ENCODE results near the gene SPATA2L.

GRCh38 chr16:89695875-89696669, 5.4 kb downstream of the SPATA2L start:
- TF ChIP-seq, protein P1, sequence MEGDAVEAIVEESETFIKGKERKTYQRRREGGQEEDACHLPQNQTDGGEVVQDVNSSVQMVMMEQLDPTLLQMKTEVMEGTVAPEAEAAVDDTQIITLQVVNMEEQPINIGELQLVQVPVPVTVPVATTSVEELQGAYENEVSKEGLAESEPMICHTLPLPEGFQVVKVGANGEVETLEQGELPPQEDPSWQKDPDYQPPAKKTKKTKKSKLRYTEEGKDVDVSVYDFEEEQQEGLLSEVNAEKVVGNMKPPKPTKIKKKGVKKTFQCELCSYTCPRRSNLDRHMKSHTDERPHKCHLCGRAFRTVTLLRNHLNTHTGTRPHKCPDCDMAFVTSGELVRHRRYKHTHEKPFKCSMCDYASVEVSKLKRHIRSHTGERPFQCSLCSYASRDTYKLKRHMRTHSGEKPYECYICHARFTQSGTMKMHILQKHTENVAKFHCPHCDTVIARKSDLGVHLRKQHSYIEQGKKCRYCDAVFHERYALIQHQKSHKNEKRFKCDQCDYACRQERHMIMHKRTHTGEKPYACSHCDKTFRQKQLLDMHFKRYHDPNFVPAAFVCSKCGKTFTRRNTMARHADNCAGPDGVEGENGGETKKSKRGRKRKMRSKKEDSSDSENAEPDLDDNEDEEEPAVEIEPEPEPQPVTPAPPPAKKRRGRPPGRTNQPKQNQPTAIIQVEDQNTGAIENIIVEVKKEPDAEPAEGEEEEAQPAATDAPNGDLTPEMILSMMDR (IDR thresholded peaks at IDR 0.05; ENCODE audit: low read depth, low read length) = no peak
- no peak for TF ChIP-seq POLR2A (IDR thresholded peaks at IDR 0.05; ENCODE audit: extremely low read depth, insufficient read length)
- TF ChIP-seq, protein P2, sequence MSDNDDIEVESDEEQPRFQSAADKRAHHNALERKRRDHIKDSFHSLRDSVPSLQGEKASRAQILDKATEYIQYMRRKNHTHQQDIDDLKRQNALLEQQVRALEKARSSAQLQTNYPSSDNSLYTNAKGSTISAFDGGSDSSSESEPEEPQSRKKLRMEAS (IDR thresholded peaks at IDR 0.05; ENCODE audit: low read depth, low read length) = no peak
- TF ChIP-seq MYC (IDR thresholded peaks at IDR 0.05; ENCODE audit: low read depth, low read length) = no peak

Measured in NB4 (cell line).